ENCODE results near the gene SHTN1. TPM values are rescaled to one million over a fixed set of nuclear protein-coding genes. Genes with fewer than 3 reads are reported as not detected.

SHTN1 gene
- total RNA-seq, 2 experiments from 2014 or later, result not detected

- H3K27me3 Mint-ChIP-seq (ENCODE audit: low read depth), result peaks cover 2% of the 10 kb centered on the region
- no peaks in the 10 kb centered on the region for H3K36me3 Mint-ChIP-seq (ENCODE audit: low read depth)
- ATAC-seq (no peak), DNase-seq (no peak)
- H3K4me3 Mint-ChIP-seq, result no peak overlapping the region
- no peak overlapping the region for H3K27ac Mint-ChIP-seq
- no peaks in the 10 kb centered on the region for H3K9me3 Mint-ChIP-seq (ENCODE audit: insufficient read depth)
- H3K4me1 Mint-ChIP-seq (ENCODE audit: low read depth), result no peaks in the 10 kb centered on the region
- ChIA-PET CTCF (interaction anchor here (1.2 kb wide), 1 partner anchor 39 kb away, joined by 4 read pairs; no protein-coding TSS in a partner anchor), POLR2A (no interaction called here)
Observed at GRCh38 chr10:116836083-116836482, 168.9 kb downstream of the SHTN1 start.

GRCh38 chr10:116835658-116836057 lies 169.3 kb downstream of the SHTN1 start:
- H3K36me3 Mint-ChIP-seq (ENCODE audit: low read depth), result no peaks in the 10 kb centered on the region
- H3K4me1 Mint-ChIP-seq (ENCODE audit: low read depth), result no peaks in the 10 kb centered on the region
- no peak for DNase-seq
- H3K9me3 Mint-ChIP-seq (ENCODE audit: insufficient read depth), result no peaks in the 10 kb centered on the region
- no peak overlapping the region for H3K4me3 Mint-ChIP-seq
- ChIA-PET POLR2A (no interaction called here), CTCF (interaction anchor here (1.2 kb wide), 1 partner anchor 39 kb away, joined by 4 read pairs; no protein-coding TSS in a partner anchor)
- ATAC-seq, result no peak
- H3K27ac Mint-ChIP-seq, result no peak overlapping the region
- H3K27me3 Mint-ChIP-seq (ENCODE audit: low read depth), result peaks cover 3% of the 10 kb centered on the region

GRCh38 chr10:116833986-116834985 lies 170.7 kb downstream of the SHTN1 start:
- no peak for DNase-seq
- Mint-ChIP-seq H3K9me3 (ENCODE audit: insufficient read depth) (no peaks in the 10 kb centered on the region), H3K4me3 (no peak overlapping the region), H3K27me3 (ENCODE audit: low read depth) (peaks cover 3% of the 10 kb centered on the region), H3K27ac (no peak overlapping the region), H3K36me3 (ENCODE audit: low read depth) (no peaks in the 10 kb centered on the region), H3K4me1 (ENCODE audit: low read depth) (no peaks in the 10 kb centered on the region)
- POLR2A ChIA-PET, result no interaction called here
- ATAC-seq, result no peak
- CTCF ChIA-PET, result no interaction called here

- no peak overlapping the region for H3K27ac Mint-ChIP-seq
Observed at GRCh38 chr10:116831790-116832189, 173.2 kb downstream of the SHTN1 start.

More at GRCh38 chr10:116831790-116832189, 173.2 kb downstream of the SHTN1 start:
- no peaks in the 10 kb centered on the region for H3K9me3 Mint-ChIP-seq (ENCODE audit: insufficient read depth)
- H3K36me3 Mint-ChIP-seq (ENCODE audit: low read depth), result no peaks in the 10 kb centered on the region
- H3K4me3 Mint-ChIP-seq, result no peak overlapping the region
- DNase-seq (no peak), ATAC-seq (no peak)
- H3K27me3 Mint-ChIP-seq (ENCODE audit: low read depth), result peaks cover 3% of the 10 kb centered on the region
- ChIA-PET CTCF (no interaction called here), POLR2A (no interaction called here)
- no peaks in the 10 kb centered on the region for H3K4me1 Mint-ChIP-seq (ENCODE audit: low read depth)

Other genes with a start within 250 kb of the SHTN1 start
- not detected for gene ENO4, start 155.7 kb downstream of the SHTN1 start, total RNA-seq
- gene VAX1, start 133.1 kb upstream of the SHTN1 start, total RNA-seq, result not detected
- not detected for gene KCNK18, start 192.3 kb upstream of the SHTN1 start, total RNA-seq
- gene SLC18A2, start 235.9 kb upstream of the SHTN1 start, total RNA-seq, result not detected

Data from activated CD8-positive, alpha-beta T cell treated with anti-CD3 and anti-CD28 coated beads, Interleukin-2, amount 10 ng/mL, durations not matched to agents 7 days and 5 days (primary cell).